CD4-positive, alpha-beta T cell (primary cell): ENCODE results near the gene PRLH. TPM values are rescaled to one million over a fixed set of nuclear protein-coding genes. Genes with fewer than 3 reads are reported as not detected.

Experiments used
- ATAC-seq: fragments of 200-7000 bp; cut with Tn5 transposase; one replicate; pipeline ENCODE4 v1.10.0; 2022; ENCODE audit warnings: mild to moderate bottlenecking; ENCODE audit not compliant: poor library complexity
- CTCF ChIA-PET: fragments of 350-600 bp; sonication (Branson Sonifier 250); formaldehyde crosslinking; loops from one replicate; lab custom pipeline; 2021; ENCODE audit warnings: antibody characterized with exemption, inconsistent platforms; lab: Charles Lee
- POLR2A ChIA-PET: fragments of 350-600 bp; sonication (Branson Sonifier 250); formaldehyde crosslinking; loops from one replicate; lab custom pipeline; 2021; ENCODE audit warnings: antibody characterized with exemption, inconsistent platforms; lab: Charles Lee
- DNase-seq, 14 experiments: peaks; one replicate each; pipeline ENCODE4 v3.0.0-alpha.2; 2013 to 2020; ENCODE audit warnings: mixed read lengths in 2 of 14
- H3K27ac ChIP-seq, 2 donors: one replicate each; pipeline versions ENCODE4 v1.5.1 to v1.7.0; 2013; ENCODE audit warnings: low read length in 2 of 2, low read depth in 1 of 2, mild to moderate bottlenecking in 1 of 2
- H3K27me3 ChIP-seq, 2 experiments: 1 replicate in 1 of 2; 2 replicates in 1 of 2; pipeline versions ENCODE4 v1.6.1 to v1.7.0; 2013; ENCODE audit warnings: low read length in 2 of 2, control low read depth in 1 of 2, mild to moderate bottlenecking in 1 of 2, moderate library complexity in 1 of 2; ENCODE audit not compliant: insufficient read depth in 2 of 2, control insufficient read depth in 1 of 2
- H3K36me3 ChIP-seq: one replicate; pipeline ENCODE4 v1.6.1; 2013; ENCODE audit warnings: low read length, control low read depth; ENCODE audit not compliant: insufficient read depth
- H3K4me1 ChIP-seq: one replicate; pipeline ENCODE4 v1.6.1; 2013; ENCODE audit warnings: low read length, control low read depth; ENCODE audit not compliant: insufficient read depth
- H3K4me3 ChIP-seq: one replicate; pipeline ENCODE4 v1.5.1; 2013; ENCODE audit warnings: mild to moderate bottlenecking, low read length, moderate library complexity
- H3K9me3 ChIP-seq, 2 experiments: 1 replicate in 1 of 2; 2 replicates in 1 of 2; pipeline versions ENCODE4 v1.6.1 to v1.7.0; 2013; ENCODE audit warnings: low read length in 2 of 2, mild to moderate bottlenecking in 2 of 2, control low read depth in 1 of 2, moderate library complexity in 1 of 2; ENCODE audit not compliant: control insufficient read depth in 1 of 2, insufficient read depth in 1 of 2
- H3K27ac Mint-ChIP-seq: one replicate; pipeline ENCODE4 v1.8.0; 2020; ENCODE audit warnings: mixed read lengths
- H3K27me3 Mint-ChIP-seq: one replicate; pipeline ENCODE4 v1.8.0; 2021; ENCODE audit warnings: mixed read lengths
- H3K36me3 Mint-ChIP-seq: one replicate; pipeline ENCODE4 v1.8.0; 2021; ENCODE audit warnings: low read depth, mixed read lengths
- H3K4me1 Mint-ChIP-seq: one replicate; pipeline ENCODE4 v1.8.0; 2021; ENCODE audit warnings: low read depth, mixed read lengths
- H3K4me3 Mint-ChIP-seq: one replicate; pipeline ENCODE4 v1.8.0; 2020; ENCODE audit warnings: mild to moderate bottlenecking, mixed read lengths
- H3K9me3 Mint-ChIP-seq: one replicate; pipeline ENCODE4 v1.8.0; 2020; ENCODE audit warnings: mixed read lengths
- intact Hi-C, 2 experiments: fragments of 100-400 bp; cut with DNase I in 1 of 2; cut with micrococcal nuclease in 1 of 2; formaldehyde crosslinking; loops; one replicate each; pipeline versions ENCODE4 v1.15.1 to v1.9.0; 2023 to 2025; cut with DNase I, micrococcal nuclease
- total RNA-seq, 174 experiments: library from RNA in 2 of 174; stranded (reverse) in 2 of 174; gene quantifications; one replicate each; pipeline ENCODE4 v1.2.3 and lab custom pipeline; 2021 to 2026
- TF ChIP-seq, protein P1 (sequence below): fragments of 200-600 bp; IDR thresholded peaks from one replicate; pipeline ENCODE4 v1.8.0; 2022; ENCODE audit warnings: antibody characterized with exemption, mild to moderate bottlenecking

The PRLH gene
- total RNA-seq, 2 experiments from 2014 or later = not detected

DNA sequence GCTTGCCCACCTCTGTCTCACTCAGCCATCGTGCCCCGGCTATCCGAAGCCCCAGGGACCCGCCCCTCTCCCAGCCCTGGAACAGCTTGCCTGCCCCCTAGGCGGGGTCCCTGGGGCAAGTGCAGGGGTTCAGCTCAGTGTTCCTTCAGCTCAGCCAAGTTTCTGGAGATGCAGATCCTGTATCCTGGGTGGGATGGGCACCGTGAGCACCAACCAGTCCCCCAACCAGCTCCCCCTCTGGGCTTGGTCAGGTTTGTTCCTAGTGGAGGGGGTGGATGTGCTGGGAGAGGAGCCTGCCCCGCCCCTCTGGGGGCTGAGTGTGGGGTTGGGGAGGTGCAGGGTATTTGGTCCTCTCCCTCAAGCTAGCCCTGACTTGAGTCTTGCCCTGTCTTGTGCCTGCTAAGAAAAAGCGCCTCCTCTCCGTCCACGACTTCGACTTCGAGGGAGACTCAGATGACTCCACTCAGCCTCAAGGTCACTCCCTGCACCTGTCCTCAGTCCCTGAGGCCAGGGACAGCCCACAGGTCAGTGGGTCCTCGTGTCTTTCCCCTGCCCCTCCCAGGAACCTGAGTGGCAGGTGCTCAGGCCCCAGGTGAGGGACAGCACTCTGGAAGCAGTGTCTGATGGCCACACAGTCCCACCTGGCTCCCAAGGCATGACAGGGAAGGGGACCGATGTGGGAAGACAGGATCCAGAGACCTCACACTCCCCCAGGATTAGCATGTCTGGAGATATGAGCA lies 46.7 kb upstream of the PRLH start:
- ChIA-PET POLR2A (no interaction called here), CTCF (no interaction called here)
- Histone ChIP-seq H3K4me1 (no peaks in the 10 kb centered on the region), H3K9me3 (no peaks in the 10 kb centered on the region), H3K36me3 (no peaks in the 10 kb centered on the region), H3K27ac (no peak overlapping the region), H3K27me3 (no peaks in the 10 kb centered on the region), H3K4me3 (no peak overlapping the region)
- intact Hi-C loops = no loop called here
- no peaks in the 10 kb centered on the region for H3K4me1 Mint-ChIP-seq
- no peaks in the 10 kb centered on the region for H3K9me3 Mint-ChIP-seq
- H3K27me3 Mint-ChIP-seq = no peaks in the 10 kb centered on the region
- no peak for ATAC-seq
- DNase-seq = no peak
- TF ChIP-seq, protein P1, sequence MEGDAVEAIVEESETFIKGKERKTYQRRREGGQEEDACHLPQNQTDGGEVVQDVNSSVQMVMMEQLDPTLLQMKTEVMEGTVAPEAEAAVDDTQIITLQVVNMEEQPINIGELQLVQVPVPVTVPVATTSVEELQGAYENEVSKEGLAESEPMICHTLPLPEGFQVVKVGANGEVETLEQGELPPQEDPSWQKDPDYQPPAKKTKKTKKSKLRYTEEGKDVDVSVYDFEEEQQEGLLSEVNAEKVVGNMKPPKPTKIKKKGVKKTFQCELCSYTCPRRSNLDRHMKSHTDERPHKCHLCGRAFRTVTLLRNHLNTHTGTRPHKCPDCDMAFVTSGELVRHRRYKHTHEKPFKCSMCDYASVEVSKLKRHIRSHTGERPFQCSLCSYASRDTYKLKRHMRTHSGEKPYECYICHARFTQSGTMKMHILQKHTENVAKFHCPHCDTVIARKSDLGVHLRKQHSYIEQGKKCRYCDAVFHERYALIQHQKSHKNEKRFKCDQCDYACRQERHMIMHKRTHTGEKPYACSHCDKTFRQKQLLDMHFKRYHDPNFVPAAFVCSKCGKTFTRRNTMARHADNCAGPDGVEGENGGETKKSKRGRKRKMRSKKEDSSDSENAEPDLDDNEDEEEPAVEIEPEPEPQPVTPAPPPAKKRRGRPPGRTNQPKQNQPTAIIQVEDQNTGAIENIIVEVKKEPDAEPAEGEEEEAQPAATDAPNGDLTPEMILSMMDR = no peak
- H3K36me3 Mint-ChIP-seq = no peaks in the 10 kb centered on the region
- H3K27ac Mint-ChIP-seq = no peak overlapping the region
- H3K4me3 Mint-ChIP-seq = no peak overlapping the region

DNA sequence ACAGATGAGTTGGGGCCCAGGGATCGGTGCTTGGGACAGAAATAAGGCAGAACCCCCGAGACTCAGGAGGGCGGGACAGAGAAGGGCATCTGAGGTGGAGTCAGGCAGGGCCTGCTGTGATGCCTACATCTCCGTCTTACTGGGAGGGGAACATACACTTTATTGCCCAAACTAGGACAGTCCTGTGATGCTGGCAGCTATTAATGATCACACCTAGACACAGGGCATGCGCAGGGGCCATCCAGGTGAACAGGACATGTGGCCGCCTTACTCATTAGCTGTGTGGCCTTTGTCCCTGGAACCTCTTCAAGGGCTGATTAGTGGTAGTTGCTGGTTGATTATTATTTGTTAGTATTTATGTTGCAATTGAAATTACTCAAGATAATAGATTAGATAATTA lies 46.1 kb upstream of the PRLH start:
- Mint-ChIP-seq H3K4me3 (no peak overlapping the region), H3K27ac (no peak overlapping the region), H3K9me3 (no peaks in the 10 kb centered on the region), H3K27me3 (no peaks in the 10 kb centered on the region), H3K4me1 (no peaks in the 10 kb centered on the region), H3K36me3 (no peaks in the 10 kb centered on the region)
- Histone ChIP-seq H3K27me3 (no peaks in the 10 kb centered on the region), H3K9me3 (no peaks in the 10 kb centered on the region), H3K4me1 (no peaks in the 10 kb centered on the region), H3K4me3 (no peak overlapping the region), H3K27ac (no peak overlapping the region), H3K36me3 (no peaks in the 10 kb centered on the region)
- ChIA-PET POLR2A (no interaction called here), CTCF (interaction anchor here (1.7 kb wide), 1 partner anchor 7 kb away, joined by 5 read pairs; no protein-coding TSS in a partner anchor)
- intact Hi-C loops = no loop called here
- ATAC-seq (no peak), DNase-seq (no peak)
- TF ChIP-seq, protein P1 = no peak

DNA sequence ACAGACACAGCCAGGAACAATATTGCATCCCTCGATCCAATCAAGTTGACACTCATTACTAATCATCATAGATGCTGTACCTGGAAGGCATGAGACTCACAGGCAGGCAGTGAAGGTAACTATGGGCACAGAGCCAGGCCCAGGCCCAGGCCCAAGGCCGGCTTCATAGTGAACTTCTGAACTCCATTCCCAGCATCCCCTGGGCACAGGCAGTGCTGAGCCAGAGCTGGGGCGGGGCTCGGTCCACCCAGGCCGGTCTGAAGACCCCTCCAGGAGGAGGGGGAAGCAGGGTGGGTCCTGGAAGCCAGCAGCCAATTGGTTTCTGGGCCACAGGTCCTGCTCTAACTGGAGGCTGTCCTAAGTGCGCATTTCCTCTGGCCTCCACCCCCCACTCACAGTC lies 41.7 kb upstream of the PRLH start:
- TF ChIP-seq, protein P1 = no peak
- no peaks in the 10 kb centered on the region for H3K9me3 ChIP-seq
- ATAC-seq (no peak), DNase-seq (no peak)
- no peaks in the 10 kb centered on the region for H3K27me3 Mint-ChIP-seq
- CTCF ChIA-PET = no interaction called here
- POLR2A ChIA-PET = no interaction called here
- H3K36me3 Mint-ChIP-seq = no peaks in the 10 kb centered on the region
- H3K4me3 ChIP-seq = no peak overlapping the region
- H3K27ac ChIP-seq = no peak overlapping the region
- intact Hi-C loops = no loop called here
- H3K27me3 ChIP-seq = no peaks in the 10 kb centered on the region
- H3K4me1 Mint-ChIP-seq = no peaks in the 10 kb centered on the region
- H3K27ac Mint-ChIP-seq = no peak overlapping the region
- no peak overlapping the region for H3K4me3 Mint-ChIP-seq
- no peaks in the 10 kb centered on the region for H3K9me3 Mint-ChIP-seq
- H3K36me3 ChIP-seq = no peaks in the 10 kb centered on the region
- H3K4me1 ChIP-seq = no peaks in the 10 kb centered on the region
